ENCODE measurements around the gene PPM1F. TPM values are rescaled to one million over a fixed set of nuclear protein-coding genes. Genes with fewer than 3 reads are reported as not detected.

Gene PPM1F
- 19.0 and 21.1 TPM in 2 replicates for total RNA-seq (2021)
- long read RNA-seq, full-length matches to known transcripts: 32 of 58 reads
- long read RNA-seq, partial matches to known transcripts: 8 of 58 reads
- long read RNA-seq, other reads (novel, unspliced or antisense): 18 of 58 reads

- peaks cover 3% of the 10 kb centered on the region for H3K23me2 ChIP-seq (ENCODE audit: insufficient read length, low read depth, low read length, poor library complexity, severe bottlenecking)
- H2BK5ac ChIP-seq (ENCODE audit: insufficient read length, low read length): no peak within 1 kb of the TSS
- no peaks in the 10 kb centered on the region for H4K20me1 ChIP-seq (ENCODE audit: control insufficient read depth, insufficient read depth, insufficient read length)
- no peak within 1 kb of the TSS for H2BK120ac ChIP-seq (ENCODE audit: low read depth, low read length, poor library complexity, severe bottlenecking)
- no peak within 1 kb of the TSS for H3K14ac ChIP-seq (ENCODE audit: insufficient read depth, low read length)
- peak within 1 kb of the TSS; percentile 49 for H3K4me2 ChIP-seq (ENCODE audit: insufficient read depth, insufficient read length, low read length)
- no peak within 1 kb of the TSS for H2AK5ac ChIP-seq (ENCODE audit: insufficient read length, low read length)
- H2AFZ ChIP-seq (ENCODE audit: low read length): no peak within 1 kb of the TSS
- H3K4me3 Mint-ChIP-seq: peak within 1 kb of the TSS; percentile 83 to 90
- peaks cover 0 to 4% of the 10 kb centered on the region in 2 experiments; a peak in 3 of 5 replicates for H3K9me3 Mint-ChIP-seq
- H2BK15ac ChIP-seq (ENCODE audit: low read depth, low read length): no peak within 1 kb of the TSS
- DNase-seq: peak; percentile 86
- no peaks in the 10 kb centered on the region; the same call in 1 of the 2 replicates for H3K27me3 ChIP-seq (ENCODE audit: insufficient read depth, low read length)
- no peak within 1 kb of the TSS for H4K5ac ChIP-seq (ENCODE audit: insufficient read length, low read depth, low read length)
- no peak within 1 kb of the TSS for H2BK12ac ChIP-seq (ENCODE audit: insufficient read length, low read depth, low read length)
- H4K91ac ChIP-seq (ENCODE audit: insufficient read length, low read depth, low read length): no peak within 1 kb of the TSS
- H3K9me3 ChIP-seq (ENCODE audit: control insufficient read depth, low read depth, low read length): no peaks in the 10 kb centered on the region
- no peaks in the 10 kb centered on the region for H3K79me2 ChIP-seq (ENCODE audit: insufficient read depth, low read length)
- peaks cover 5 to 11% of the 10 kb centered on the region in 2 experiments for H3K4me1 Mint-ChIP-seq
- no peak within 1 kb of the TSS for H3K56ac ChIP-seq (ENCODE audit: insufficient read length, low read depth, low read length)
- no peak within 1 kb of the TSS for H3T11ph ChIP-seq (ENCODE audit: low read length)
- no peak within 1 kb of the TSS for H3K27ac Mint-ChIP-seq
- no peak within 1 kb of the TSS for H3K9ac ChIP-seq (ENCODE audit: extremely low read depth, insufficient read length, low read length)
- no peak within 1 kb of the TSS for H3K4ac ChIP-seq (ENCODE audit: low read depth, low read length)
- H3K4me1 ChIP-seq (ENCODE audit: insufficient read depth, low read length): no peaks in the 10 kb centered on the region
- peaks cover 0 to 3% (median 2%) of the 10 kb centered on the region in 3 experiments; a peak in 4 of 7 replicates for H3K36me3 Mint-ChIP-seq (ENCODE audit: insufficient read depth in 1 of 3, low read depth in 3 of 3)
- H4K8ac ChIP-seq (replicated peaks; ENCODE audit: insufficient read length, low read depth, low read length): no peak within 1 kb of the TSS
- H3K18ac ChIP-seq (ENCODE audit: insufficient read length, low read depth, low read length): no peak within 1 kb of the TSS
- no peak within 1 kb of the TSS for H3K27ac ChIP-seq (ENCODE audit: insufficient read length, low read depth, low read length)
- peaks cover 28% of the 10 kb centered on the region for H3K27me3 Mint-ChIP-seq (ENCODE audit: low read depth)
- TF ChIP-seq CTCF (conservative IDR thresholded peaks at IDR 0.05): peak; percentile 85
- H3K79me1 ChIP-seq (ENCODE audit: insufficient read depth, low read depth, low read length, poor library complexity, severe bottlenecking): no peaks in the 10 kb centered on the region
- H3K23ac ChIP-seq (ENCODE audit: insufficient read length, low read depth, low read length): no peak within 1 kb of the TSS
- no peak within 1 kb of the TSS for H2BK20ac ChIP-seq (ENCODE audit: low read depth, low read length, poor library complexity, severe bottlenecking)
- WGBS (ENCODE audit: extremely low coverage, insufficient read length, low lambda C conversion rate): no CpG with 5 or more reads among the region's 58 CpGs
These were observed at the start of gene PPM1F for GRCh38 chr22:21952586-21953571. Gene PPM1F (minus strand): TSS chr22:21952848. CDS start chr22:21946048, 6,800 bp downstream.

Data from H9 (cell line).